Measurements from ENCODE around the gene SNX24.

GRCh38 chr5:122985954-122986721, 140.7 kb downstream of the SNX24 start:
- TF ChIP-seq CTCF (IDR thresholded peaks at IDR 0.05) (no peak), REST (IDR thresholded peaks at IDR 0.05) (no peak)
